Bronchial epithelial cell (primary cell): ENCODE measurements around the gene UBQLN1. TPM values are rescaled to one million over a fixed set of nuclear protein-coding genes. Genes with fewer than 3 reads are reported as not detected.

Experiments used
- DNase-seq: peaks from one replicate; pipeline ENCODE4 v3.0.0-alpha.2; 2010; ENCODE audit warnings: low read depth
- FAIRE-seq: peaks from 2 replicates; lab custom pipeline; 2011; peaks lifted over from hg19 to GRCh38; lab: Jason Lieb, UNC
- H3K27me3 ChIP-seq: 2 replicates; pipeline ENCODE4 v1.5.1; 2011; ENCODE audit warnings: low read length; ENCODE audit not compliant: control insufficient read depth, insufficient read depth
- H3K36me3 ChIP-seq: 2 replicates; pipeline ENCODE4 v1.5.1; 2011; ENCODE audit warnings: low read length; ENCODE audit not compliant: control insufficient read depth, insufficient read depth
- H3K4me3 ChIP-seq: 2 replicates; pipeline ENCODE4 v1.5.1; 2011; ENCODE audit warnings: mild to moderate bottlenecking, low read depth, low read length, control low read depth
- CTCF ChIP-seq: IDR thresholded peaks from 2 replicates; pipeline ENCODE4 v1.5.1; 2011; ENCODE audit warnings: mild to moderate bottlenecking, moderate library complexity, low read length, control low read depth, inconsistent platforms; ENCODE audit not compliant: insufficient read depth, severe bottlenecking
- total RNA-seq: library from RNA; depleted of rRNA; stranded (reverse); fragments of >200 nt; gene quantifications from 2 replicates; pipeline ENCODE4 v1.2.1, GENCODE V29; 2014

UBQLN1 gene
- total RNA-seq, 1 donor from 2014 or later = 96.4 TPM

- DNase-seq (no peak), FAIRE-seq (no peak)
- Histone ChIP-seq H3K27me3 (no peaks in the 10 kb centered on the region), H3K36me3 (peaks cover 3% of the 10 kb centered on the region), H3K4me3 (no peak overlapping the region)
- TF ChIP-seq CTCF = no peak
Observed at GRCh38 chr9:83651558-83651957, 56.2 kb downstream of the UBQLN1 start.

- FAIRE-seq (no peak), DNase-seq (no peak)
- H3K4me3 ChIP-seq = no peak overlapping the region
- no peak for TF ChIP-seq CTCF
- peaks cover 4% of the 10 kb centered on the region for H3K36me3 ChIP-seq
- H3K27me3 ChIP-seq = no peaks in the 10 kb centered on the region
Observed at GRCh38 chr9:83649515-83649914, 58.2 kb downstream of the UBQLN1 start.

- peaks cover 4% of the 10 kb centered on the region for H3K36me3 ChIP-seq
- no peak for FAIRE-seq
- TF ChIP-seq CTCF = peak; percentile 83
Observed at GRCh38 chr9:83649080-83649479, 58.7 kb downstream of the UBQLN1 start.

GRCh38 chr9:83646500-83647239 lies 61.1 kb downstream of the UBQLN1 start:
- FAIRE-seq = no peak
- no peak for DNase-seq
- H3K36me3 ChIP-seq = peaks cover 4% of the 10 kb centered on the region

More at GRCh38 chr9:83649080-83649479, 58.7 kb downstream of the UBQLN1 start:
- Histone ChIP-seq H3K4me3 (no peak overlapping the region), H3K27me3 (no peaks in the 10 kb centered on the region)
- peak; percentile 30 for DNase-seq

GRCh38 chr9:83642793-83643192 lies 65.0 kb downstream of the UBQLN1 start:
- H3K4me3 ChIP-seq = no peak overlapping the region

More at GRCh38 chr9:83646500-83647239, 61.1 kb downstream of the UBQLN1 start:
- no peaks in the 10 kb centered on the region for H3K27me3 ChIP-seq
- H3K4me3 ChIP-seq = no peak overlapping the region
- no peak for TF ChIP-seq CTCF

More at GRCh38 chr9:83642793-83643192, 65.0 kb downstream of the UBQLN1 start:
- no peak for DNase-seq
- no peaks in the 10 kb centered on the region for H3K27me3 ChIP-seq
- H3K36me3 ChIP-seq = peaks cover 2% of the 10 kb centered on the region
- FAIRE-seq = peak; percentile 84
- no peak for TF ChIP-seq CTCF
